ENCODE measurements around the gene DGKQ.

DNA sequence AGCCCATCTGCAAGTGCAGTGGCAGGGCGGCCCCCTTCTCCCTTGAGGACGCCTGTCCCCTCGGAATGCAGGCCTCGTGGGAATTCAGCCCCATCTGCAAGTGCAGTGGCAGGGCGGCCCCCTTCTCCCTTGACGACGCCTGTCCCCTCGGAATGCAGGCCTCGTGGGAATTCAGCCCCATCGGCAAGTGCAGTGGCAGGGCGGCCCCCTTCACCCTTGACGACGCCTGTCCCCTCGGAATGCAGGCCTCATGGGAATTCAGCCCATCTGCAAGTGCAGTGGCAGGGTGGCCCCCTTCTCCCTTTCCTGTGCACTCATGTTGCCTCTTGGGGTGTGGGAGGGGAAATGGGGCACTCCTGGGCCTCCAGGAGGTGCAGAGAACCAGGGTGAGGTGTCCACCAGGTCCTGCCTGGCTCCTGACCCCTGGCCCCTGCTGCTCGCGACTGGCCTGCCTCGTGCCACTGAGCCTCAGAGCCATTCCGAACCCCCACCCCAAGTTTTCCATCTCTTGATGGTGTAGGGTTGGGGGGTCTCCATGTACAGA, 26.6 kb upstream of the DGKQ start:
- TF ChIP-seq, protein P1, sequence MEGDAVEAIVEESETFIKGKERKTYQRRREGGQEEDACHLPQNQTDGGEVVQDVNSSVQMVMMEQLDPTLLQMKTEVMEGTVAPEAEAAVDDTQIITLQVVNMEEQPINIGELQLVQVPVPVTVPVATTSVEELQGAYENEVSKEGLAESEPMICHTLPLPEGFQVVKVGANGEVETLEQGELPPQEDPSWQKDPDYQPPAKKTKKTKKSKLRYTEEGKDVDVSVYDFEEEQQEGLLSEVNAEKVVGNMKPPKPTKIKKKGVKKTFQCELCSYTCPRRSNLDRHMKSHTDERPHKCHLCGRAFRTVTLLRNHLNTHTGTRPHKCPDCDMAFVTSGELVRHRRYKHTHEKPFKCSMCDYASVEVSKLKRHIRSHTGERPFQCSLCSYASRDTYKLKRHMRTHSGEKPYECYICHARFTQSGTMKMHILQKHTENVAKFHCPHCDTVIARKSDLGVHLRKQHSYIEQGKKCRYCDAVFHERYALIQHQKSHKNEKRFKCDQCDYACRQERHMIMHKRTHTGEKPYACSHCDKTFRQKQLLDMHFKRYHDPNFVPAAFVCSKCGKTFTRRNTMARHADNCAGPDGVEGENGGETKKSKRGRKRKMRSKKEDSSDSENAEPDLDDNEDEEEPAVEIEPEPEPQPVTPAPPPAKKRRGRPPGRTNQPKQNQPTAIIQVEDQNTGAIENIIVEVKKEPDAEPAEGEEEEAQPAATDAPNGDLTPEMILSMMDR (IDR thresholded peaks at IDR 0.05), result no peak
- no peak for TF ChIP-seq ZFX (IDR thresholded peaks at IDR 0.05; ENCODE audit: borderline replicate concordance)

Measured in 22Rv1 (cell line).